GM19099 (cell line): ENCODE data around the gene CADPS.

Experiments
- POLR2A ChIP-seq: IDR thresholded peaks from 3 replicates; pipeline ENCODE4 v1.6.1; 2011; ENCODE audit warnings: low read depth; ENCODE audit not compliant: insufficient read length; ENCODE audit errors: extremely low read depth

Gene CADPS

DNA sequence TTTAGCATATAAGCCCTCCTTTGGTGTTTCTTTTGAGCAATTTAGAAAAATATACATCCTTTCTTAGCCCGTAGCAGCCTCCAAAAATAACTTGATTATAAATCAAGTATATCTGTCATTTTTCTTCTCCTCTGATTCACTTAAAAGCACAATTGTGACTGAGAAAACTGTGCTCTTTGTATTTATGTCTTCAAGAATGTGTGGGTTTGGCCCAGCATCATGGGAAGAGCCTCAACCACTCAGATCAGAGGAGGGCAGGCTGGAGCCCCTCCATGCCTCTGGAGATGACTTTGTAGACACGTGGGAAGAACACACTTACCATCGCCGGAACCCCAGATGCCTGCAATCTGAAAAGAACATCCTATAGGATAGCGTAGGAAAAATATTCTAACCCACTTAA, 378.1 kb downstream of the CADPS start:
- no peak for TF ChIP-seq POLR2A

- no peak for TF ChIP-seq POLR2A
Measured at GRCh38 chr3:62496503-62496902, 378.7 kb downstream of the CADPS start.

GRCh38 chr3:62493109-62493801, 382.0 kb downstream of the CADPS start:
- no peak for TF ChIP-seq POLR2A

DNA sequence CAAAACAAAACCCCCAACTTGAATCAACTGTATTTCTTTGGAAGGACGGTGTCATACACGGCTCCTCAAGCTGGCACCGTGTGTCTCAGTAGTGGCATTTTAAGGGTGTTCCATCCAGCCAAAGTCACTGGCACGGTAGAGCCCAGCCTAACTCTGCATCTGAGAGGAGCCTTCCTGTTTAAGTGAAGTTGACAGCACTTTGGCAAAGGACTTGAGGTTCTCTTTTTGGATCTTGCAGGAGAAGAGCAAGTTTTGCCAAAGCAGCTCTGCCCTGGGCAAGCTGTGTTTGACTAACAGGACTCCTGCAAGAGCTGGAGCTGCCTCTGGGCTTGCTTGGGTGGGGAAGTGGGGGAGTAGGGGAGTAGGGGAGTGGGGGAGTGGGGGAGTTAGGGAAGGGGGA, 392.3 kb downstream of the CADPS start:
- no peak for TF ChIP-seq POLR2A

GRCh38 chr3:62481962-62482361, 393.3 kb downstream of the CADPS start:
- TF ChIP-seq POLR2A = no peak

DNA sequence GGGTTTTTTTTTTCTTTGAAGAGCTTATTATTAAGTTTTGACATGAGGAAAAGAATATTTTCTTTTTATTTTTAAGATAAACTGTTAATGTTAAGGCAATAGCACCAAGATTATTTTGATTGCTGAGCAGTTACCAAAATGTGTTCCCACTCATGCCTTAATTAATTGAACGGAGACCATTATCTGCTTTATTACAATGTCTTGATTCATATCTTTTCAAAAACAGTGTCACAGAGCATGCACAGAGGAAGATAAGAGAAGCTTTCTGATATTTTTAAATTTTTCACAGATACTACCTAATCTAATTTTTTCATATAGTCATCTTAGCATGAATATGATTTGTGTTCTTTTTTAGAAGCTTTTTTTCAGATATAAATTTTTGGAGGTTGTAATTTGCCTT, 395.2 kb downstream of the CADPS start:
- no peak for TF ChIP-seq POLR2A

- no peak for TF ChIP-seq POLR2A
Measured at GRCh38 chr3:62479326-62479725, 395.9 kb downstream of the CADPS start.

DNA sequence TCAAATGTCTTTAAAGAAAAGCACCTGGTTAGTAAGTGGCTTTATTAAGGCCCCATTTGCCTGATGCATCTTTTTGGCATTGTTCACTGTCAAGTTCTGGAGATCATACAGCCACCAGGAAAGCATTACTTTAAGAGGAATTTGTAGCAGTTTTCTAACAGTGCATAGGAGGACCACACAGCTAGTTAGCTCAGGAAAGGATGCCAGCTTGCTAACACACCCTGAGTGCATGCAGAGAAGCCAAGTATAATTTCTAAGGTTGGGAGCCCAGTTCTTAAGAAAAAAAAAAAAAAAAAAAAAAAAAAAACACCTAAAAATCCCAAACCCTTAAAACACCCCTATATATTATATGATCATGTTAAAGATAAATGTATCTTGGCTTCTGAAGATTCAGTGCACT, 399.9 kb downstream of the CADPS start:
- TF ChIP-seq POLR2A = no peak

DNA sequence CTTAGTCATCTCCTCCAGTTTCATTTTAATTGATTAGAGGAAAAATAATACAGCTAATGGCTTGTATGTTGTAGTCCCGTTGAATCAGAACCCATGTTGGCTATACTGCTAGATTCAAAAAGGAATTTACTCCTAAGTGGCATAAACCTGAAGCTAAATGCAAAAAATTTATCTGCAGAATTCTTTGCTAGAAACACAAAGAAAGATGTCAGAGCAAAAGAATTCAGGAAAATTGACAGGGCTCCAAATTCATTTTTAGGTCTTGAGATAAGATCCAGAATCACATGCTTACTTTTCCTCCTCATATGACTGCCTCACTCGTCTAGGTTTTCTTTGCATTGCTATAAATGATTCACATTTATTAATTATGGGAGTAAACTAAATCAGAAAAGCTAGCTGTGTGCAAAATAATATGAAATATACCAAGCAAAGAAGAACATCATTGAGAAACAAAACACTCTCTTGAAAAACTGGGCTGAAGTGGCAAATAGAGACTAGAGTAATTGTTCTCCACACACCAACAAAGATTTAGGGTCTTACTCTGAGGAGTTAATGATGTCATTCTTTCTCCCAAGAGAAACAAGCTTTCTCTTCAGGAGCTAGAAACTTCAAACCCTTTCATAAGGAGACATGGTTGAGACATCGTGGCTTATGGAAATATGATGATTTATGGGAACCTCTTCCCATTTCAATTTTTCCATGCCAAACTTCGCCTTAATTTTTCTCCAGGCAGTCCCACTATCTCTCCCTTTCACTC, 407.1 kb downstream of the CADPS start:
- TF ChIP-seq POLR2A = no peak

DNA sequence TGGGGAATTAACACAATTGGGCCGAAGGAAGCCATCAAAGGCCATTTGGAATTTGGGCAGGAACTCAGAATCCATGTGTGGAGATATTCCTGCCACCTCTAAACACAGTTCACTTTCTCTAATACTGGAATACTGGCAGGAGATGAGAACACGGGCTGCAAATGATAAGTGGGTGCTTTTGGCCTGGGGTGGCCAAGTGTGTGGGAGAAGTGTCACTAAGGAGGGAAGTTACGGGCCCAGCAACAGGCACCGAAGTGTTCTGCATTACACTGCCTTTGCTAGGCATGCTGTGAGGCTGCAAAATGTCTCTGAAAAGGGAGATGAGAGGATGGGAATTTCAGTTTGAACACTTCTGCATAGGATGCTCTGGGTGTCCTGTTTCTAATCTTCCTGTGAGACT, 412.4 kb downstream of the CADPS start:
- no peak for TF ChIP-seq POLR2A

- TF ChIP-seq POLR2A = no peak
Measured at GRCh38 chr3:62462104-62462762, 413.0 kb downstream of the CADPS start.

- TF ChIP-seq POLR2A = no peak
Measured at GRCh38 chr3:62454916-62455315, 420.3 kb downstream of the CADPS start.

DNA sequence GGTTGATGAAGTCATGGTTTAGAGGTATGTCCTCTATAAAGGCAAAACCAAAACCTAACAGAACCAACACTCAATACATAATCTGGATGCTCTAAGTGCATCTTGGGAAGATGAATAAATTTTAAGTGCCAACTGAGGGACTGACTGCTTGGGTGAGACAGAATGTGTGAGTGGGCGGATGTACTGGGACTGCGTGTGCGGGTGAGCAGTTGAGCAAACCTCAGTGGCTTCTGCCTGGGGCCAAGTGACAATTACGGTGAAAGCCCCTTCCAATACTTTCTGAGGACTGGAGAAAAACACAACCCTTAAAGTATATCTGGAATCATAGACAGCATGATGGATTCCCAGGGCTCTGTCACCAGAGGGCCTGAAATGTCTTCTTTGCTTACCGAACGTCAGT, 421.8 kb downstream of the CADPS start:
- no peak for TF ChIP-seq POLR2A

- TF ChIP-seq POLR2A = no peak
Measured at GRCh38 chr3:62451211-62451887, 423.9 kb downstream of the CADPS start.

- no peak for TF ChIP-seq POLR2A
Measured at GRCh38 chr3:62446337-62446940, 428.8 kb downstream of the CADPS start.

DNA sequence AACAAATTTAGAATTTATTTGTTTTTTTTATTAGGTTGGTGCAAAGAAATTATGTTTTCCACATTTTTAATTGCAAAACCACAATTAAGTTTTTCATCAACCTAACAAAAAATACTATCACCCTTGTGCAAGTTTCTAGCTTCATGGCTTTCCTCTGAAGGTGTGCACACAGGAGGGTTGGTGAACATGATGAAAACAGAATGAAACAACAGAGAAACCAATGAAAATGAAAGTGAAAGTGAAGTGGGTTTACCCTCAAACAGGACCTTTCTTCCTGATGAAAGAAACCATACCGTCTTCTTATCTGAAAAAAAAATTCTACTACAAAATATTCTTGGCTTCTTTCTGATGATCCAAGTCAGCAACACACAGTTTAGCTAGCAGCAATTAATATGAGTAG, 429.9 kb downstream of the CADPS start:
- no peak for TF ChIP-seq POLR2A

DNA sequence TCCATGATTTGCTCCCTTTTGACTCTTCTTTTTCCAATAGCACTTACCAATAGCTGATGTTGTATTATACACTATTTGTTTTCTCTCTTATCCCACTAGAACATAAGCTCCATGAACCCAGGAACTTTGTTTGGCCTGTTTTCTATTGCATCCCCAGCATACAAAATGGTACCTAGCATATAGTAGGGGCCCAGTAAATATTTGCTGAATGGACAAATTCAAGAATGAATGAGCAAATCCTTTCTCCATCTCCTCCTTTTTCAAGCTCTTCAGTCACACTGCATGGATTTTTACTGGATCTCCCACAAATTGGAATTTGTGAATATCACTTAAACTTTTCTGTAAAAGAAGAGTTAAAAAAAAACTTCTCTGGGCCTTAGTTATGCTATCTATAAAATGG, 435.2 kb downstream of the CADPS start:
- no peak for TF ChIP-seq POLR2A
